ENCODE data around the gene ETDB. TPM values are rescaled to one million over a fixed set of nuclear protein-coding genes. Genes with fewer than 3 reads are reported as not detected.

The ETDB gene
- total RNA-seq, 1 donor from 2014 or later: not detected

Other genes with a start within 250 kb of the ETDB start
- 26.1 TPM for gene MOSPD1, start 205.3 kb downstream of the ETDB start, total RNA-seq
- gene SMIM10, start 129.5 kb downstream of the ETDB start, total RNA-seq: 0.41 TPM
- 5.7 TPM for gene RTL8B, start 98.0 kb downstream of the ETDB start, total RNA-seq
- 19.2 TPM for gene RTL8C, start 88.2 kb downstream of the ETDB start, total RNA-seq
- 5.3 TPM for gene RTL8A, start 68.4 kb downstream of the ETDB start, total RNA-seq
- 4.1 TPM for gene SMIM10L2B, start 21.8 kb downstream of the ETDB start, total RNA-seq
- not detected for gene CT55, start 50.9 kb upstream of the ETDB start, total RNA-seq
- not detected for gene ETDA, start 131.5 kb upstream of the ETDB start, total RNA-seq
- not detected for gene ETDC, start 189.0 kb upstream of the ETDB start, total RNA-seq
- gene ZNF75D, start 223.6 kb upstream of the ETDB start, total RNA-seq: 11.0 TPM
- 13.0 TPM for gene ZNF449, start 224.3 kb upstream of the ETDB start, total RNA-seq